Karpas-422 (cell line): ENCODE measurements around the gene ERCC6L2. TPM values are rescaled to one million over a fixed set of nuclear protein-coding genes. Genes with fewer than 3 reads are reported as not detected.
A peak's percentile ranks its signal among the peaks of the same experiment; 100 is the strongest.

Experiments
- DNase-seq: peaks from one replicate; pipeline ENCODE4 v3.0.0-alpha.2; 2015
- H2AFZ ChIP-seq: fragments of 200-600 bp; sonication (generic); 2 replicates; pipeline ENCODE4 v1.6.1; 2014; ENCODE audit warnings: antibody characterized with exemption, low read length, mixed read lengths
- H3K27ac ChIP-seq: fragments of 200-600 bp; sonication (generic); 2 replicates; pipeline ENCODE4 v1.5.1; 2014; ENCODE audit warnings: mild to moderate bottlenecking, low read length, moderate library complexity
- H3K27me3 ChIP-seq: fragments of 200-600 bp; sonication (generic); 2 replicates; pipeline ENCODE4 v1.6.1; 2014; ENCODE audit warnings: low read length, mixed read lengths
- H3K36me3 ChIP-seq: fragments of 200-600 bp; sonication (generic); 2 replicates; pipeline ENCODE4 v1.6.1; 2014; ENCODE audit warnings: low read length, mixed read lengths; ENCODE audit not compliant: insufficient read depth
- H3K4me1 ChIP-seq: fragments of 200-600 bp; sonication (generic); 2 replicates; pipeline ENCODE4 v1.6.1; 2014; ENCODE audit warnings: mild to moderate bottlenecking, low read length, mixed read lengths
- H3K4me2 ChIP-seq: fragments of 200-600 bp; sonication (generic); 2 replicates; pipeline ENCODE4 v1.6.1; 2014; ENCODE audit warnings: low read length, low read depth, mild to moderate bottlenecking; ENCODE audit not compliant: poor library complexity, severe bottlenecking
- H3K4me3 ChIP-seq: fragments of 200-600 bp; sonication (generic); 2 replicates; pipeline ENCODE4 v1.5.1; 2014; ENCODE audit warnings: mild to moderate bottlenecking, antibody characterized with exemption, low read length, mixed read lengths
- H3K79me2 ChIP-seq: fragments of 200-600 bp; sonication (generic); 2 replicates; pipeline ENCODE4 v1.6.1; 2014; ENCODE audit warnings: mild to moderate bottlenecking, low read length, mixed read lengths
- H3K9ac ChIP-seq: fragments of 200-600 bp; sonication (generic); 2 replicates; pipeline ENCODE4 v1.6.0; 2014; ENCODE audit warnings: low read length
- H3K9me2 ChIP-seq: fragments of 200-600 bp; sonication (generic), shearing (Covaris generic); replicated peaks from 2 replicates; pipeline ENCODE4 v1.6.0; 2014; ENCODE audit warnings: mild to moderate bottlenecking, low read length, moderate library complexity; ENCODE audit not compliant: insufficient read depth
- H3K9me3 ChIP-seq: fragments of 300-700, 200-600 bp; sonication (generic); 2 replicates; pipeline ENCODE4 v1.6.1; 2014; ENCODE audit warnings: low read length, mixed read lengths
- H4K20me1 ChIP-seq: fragments of 200-600 bp; sonication (generic); 2 replicates; pipeline ENCODE4 v1.6.1; 2014; ENCODE audit warnings: mild to moderate bottlenecking, antibody characterized with exemption, low read length, low read depth; ENCODE audit not compliant: insufficient read depth
- total RNA-seq: library from RNA; depleted of rRNA; stranded (reverse); fragments of >200 nt; shearing (Covaris generic); gene quantifications from 2 replicates; pipeline ENCODE4 v1.2.3, GENCODE V29; 2014; ENCODE audit warnings: low replicate concordance; rRNA removed

The ERCC6L2 gene, protein sequence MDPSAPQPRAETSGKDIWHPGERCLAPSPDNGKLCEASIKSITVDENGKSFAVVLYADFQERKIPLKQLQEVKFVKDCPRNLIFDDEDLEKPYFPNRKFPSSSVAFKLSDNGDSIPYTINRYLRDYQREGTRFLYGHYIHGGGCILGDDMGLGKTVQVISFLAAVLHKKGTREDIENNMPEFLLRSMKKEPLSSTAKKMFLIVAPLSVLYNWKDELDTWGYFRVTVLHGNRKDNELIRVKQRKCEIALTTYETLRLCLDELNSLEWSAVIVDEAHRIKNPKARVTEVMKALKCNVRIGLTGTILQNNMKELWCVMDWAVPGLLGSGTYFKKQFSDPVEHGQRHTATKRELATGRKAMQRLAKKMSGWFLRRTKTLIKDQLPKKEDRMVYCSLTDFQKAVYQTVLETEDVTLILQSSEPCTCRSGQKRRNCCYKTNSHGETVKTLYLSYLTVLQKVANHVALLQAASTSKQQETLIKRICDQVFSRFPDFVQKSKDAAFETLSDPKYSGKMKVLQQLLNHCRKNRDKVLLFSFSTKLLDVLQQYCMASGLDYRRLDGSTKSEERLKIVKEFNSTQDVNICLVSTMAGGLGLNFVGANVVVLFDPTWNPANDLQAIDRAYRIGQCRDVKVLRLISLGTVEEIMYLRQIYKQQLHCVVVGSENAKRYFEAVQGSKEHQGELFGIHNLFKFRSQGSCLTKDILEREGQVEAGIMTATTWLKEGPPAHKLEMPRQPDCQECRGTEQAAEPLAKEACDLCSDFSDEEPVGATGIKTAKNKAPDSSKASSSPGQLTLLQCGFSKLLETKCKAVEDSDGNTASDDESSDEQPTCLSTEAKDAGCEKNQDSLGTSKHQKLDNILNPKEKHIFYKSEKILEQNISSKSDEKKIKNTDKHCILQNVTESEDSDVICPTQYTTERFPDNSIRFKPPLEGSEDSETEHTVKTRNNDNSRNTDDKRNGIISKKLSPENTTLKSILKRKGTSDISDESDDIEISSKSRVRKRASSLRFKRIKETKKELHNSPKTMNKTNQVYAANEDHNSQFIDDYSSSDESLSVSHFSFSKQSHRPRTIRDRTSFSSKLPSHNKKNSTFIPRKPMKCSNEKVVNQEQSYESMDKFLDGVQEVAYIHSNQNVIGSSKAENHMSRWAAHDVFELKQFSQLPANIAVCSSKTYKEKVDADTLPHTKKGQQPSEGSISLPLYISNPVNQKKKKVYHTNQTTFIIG (N-terminal part only)
- 51.2 and 54.1 TPM in 2 replicates for total RNA-seq

DNA sequence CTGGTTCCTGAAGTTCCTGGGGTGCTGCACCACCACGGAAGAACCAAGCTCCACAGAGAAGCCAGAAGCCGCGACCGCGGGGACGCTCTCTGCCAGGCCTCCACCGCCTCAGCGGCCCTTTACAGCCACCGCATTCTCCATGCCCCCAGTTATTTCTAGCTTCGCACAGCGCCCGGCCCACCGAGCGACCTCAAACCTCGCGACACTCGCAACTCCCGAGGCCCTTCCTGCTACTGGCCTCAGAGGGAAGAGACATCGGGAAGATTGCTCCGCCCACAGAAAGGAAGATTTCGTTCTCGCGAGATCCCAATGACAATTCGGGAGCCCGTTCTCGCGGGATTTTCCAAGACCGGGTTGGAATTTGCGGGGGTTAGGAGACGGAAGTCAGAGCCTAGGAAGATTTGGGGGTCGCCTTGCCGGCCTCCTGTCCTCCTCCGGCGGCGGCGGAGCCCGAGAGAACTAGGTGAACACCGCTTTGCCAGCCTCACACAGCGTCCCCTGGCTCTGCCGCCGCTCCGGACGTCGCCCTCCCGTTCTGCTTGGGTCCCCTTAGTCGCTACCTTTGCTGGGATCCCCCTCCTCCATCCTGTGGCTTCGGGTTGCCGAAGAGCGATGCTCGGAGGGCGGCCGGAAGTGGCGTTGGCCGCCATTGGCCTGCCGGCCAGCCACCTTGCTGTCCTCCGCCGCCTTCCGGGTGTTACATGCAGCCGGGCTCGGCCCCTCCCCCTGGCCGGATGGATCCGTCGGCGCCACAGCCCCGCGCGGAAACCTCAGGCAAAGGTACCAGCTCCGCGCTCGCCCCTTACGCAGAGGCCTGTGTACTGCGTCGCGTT, at the start of gene ERCC6L2:
TSS of gene ERCC6L2 (plus strand) at position 387 of the 833 bp plus-strand sequence. CDS start at position 735, 348 bp downstream.
- peak; percentile 98 for DNase-seq
- no peaks in the 10 kb centered on the region for H4K20me1 ChIP-seq
- H3K4me2 ChIP-seq = no peak within 1 kb of the TSS
- H3K79me2 ChIP-seq = peaks cover 31% of the 10 kb centered on the region
- no peaks in the 10 kb centered on the region for H3K27me3 ChIP-seq
- peaks cover 20% of the 10 kb centered on the region for H3K36me3 ChIP-seq
- H3K9me2 ChIP-seq = no peaks in the 10 kb centered on the region
- no peak within 1 kb of the TSS for H3K9ac ChIP-seq
- H2AFZ ChIP-seq = peak within 1 kb of the TSS; percentile 76; the same call in 1 of the 2 replicates
- no peak within 1 kb of the TSS for H3K27ac ChIP-seq
- no peak within 1 kb of the TSS; the same call in 1 of the 2 replicates for H3K4me3 ChIP-seq
- no peaks in the 10 kb centered on the region for H3K9me3 ChIP-seq
- H3K4me1 ChIP-seq = peaks cover 11% of the 10 kb centered on the region

DNA sequence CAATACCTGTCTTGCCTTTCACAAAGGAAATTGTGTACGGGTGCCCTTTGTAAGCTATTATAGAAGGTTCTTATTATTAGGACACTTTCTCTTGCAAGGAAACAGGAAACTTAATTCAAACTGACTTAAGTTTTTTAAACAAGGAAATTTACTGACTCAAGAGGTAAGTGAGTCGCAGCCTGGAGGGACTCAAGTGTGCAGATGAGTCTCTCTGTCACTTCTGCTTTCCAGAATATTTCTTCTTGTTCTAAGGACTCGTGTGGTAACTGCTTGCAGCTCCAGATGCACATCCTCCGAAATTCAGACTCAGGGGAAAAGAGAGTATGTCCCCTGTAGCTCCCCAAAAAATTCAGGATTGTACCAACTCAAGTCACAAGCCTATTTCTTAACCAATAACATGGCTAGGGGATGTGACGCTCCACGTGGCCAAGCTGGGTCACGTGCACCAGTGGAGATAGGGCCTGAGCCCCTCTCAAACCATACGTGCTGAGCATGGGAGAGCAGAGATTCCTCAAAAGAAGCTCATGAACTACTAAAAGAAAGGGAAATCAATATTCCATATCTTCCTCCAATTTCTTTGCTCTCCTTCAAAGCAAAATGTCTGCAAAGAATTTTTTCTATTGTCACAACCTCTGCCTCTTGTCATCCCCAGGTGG, 49.2 kb upstream of the ERCC6L2 start:
- Histone ChIP-seq H3K4me3 (no peak overlapping the region), H3K9me3 (no peaks in the 10 kb centered on the region), H3K27ac (no peak overlapping the region), H3K27me3 (no peaks in the 10 kb centered on the region), H3K4me2 (no peak overlapping the region), H3K4me1 (no peaks in the 10 kb centered on the region), H3K9ac (no peak overlapping the region), H4K20me1 (no peaks in the 10 kb centered on the region), H3K79me2 (no peaks in the 10 kb centered on the region), H2AFZ (no peak overlapping the region), H3K9me2 (no peaks in the 10 kb centered on the region), H3K36me3 (no peaks in the 10 kb centered on the region)
- no peak for DNase-seq

DNA sequence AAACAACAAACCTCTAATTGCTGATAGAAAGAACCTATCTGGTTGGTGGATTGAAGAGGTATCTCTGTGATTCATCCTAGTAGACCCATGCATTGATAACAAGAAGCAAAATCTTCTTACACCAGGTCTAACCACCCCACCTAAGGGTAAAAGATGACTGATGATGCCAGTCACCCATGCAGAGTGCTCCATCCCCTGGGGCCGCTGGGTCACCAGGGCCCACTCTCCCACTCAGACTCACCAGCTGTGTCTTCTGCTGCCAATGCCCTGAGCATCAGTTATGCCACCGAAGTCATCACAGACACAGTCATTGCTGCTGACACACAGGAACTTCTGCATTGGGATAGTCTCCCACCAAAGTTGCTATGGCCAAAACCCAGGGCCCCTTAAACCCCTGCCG, 44.7 kb upstream of the ERCC6L2 start:
- no peaks in the 10 kb centered on the region for H3K36me3 ChIP-seq
- H3K4me1 ChIP-seq = no peaks in the 10 kb centered on the region
- no peak overlapping the region for H2AFZ ChIP-seq
- H3K27ac ChIP-seq = no peak overlapping the region
- H3K9ac ChIP-seq = no peak overlapping the region
- H3K9me3 ChIP-seq = no peaks in the 10 kb centered on the region
- no peaks in the 10 kb centered on the region for H4K20me1 ChIP-seq
- H3K79me2 ChIP-seq = no peaks in the 10 kb centered on the region
- no peak overlapping the region for H3K4me3 ChIP-seq
- no peaks in the 10 kb centered on the region for H3K27me3 ChIP-seq
- no peak overlapping the region for H3K4me2 ChIP-seq
- H3K9me2 ChIP-seq = no peaks in the 10 kb centered on the region
- DNase-seq = no peak

DNA sequence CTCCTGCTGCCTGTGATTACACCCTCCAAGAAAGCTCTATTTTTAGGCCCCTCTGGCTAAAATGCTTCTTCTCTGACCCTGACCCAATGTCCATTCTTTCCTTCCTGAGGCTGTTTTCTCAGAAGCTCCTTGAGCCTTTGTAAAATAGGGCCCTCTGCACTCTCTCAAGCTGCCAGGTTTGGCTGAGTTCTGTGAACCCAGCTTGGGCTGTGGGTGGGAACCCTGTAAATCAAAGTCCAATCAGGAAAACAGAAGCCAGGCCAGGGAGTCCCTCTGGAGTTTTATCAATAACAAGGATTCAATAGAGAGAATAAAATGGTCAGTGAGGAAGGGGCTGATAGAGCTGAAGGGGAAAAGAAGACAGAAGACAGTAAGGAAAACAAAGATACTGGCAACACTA, 43.7 kb upstream of the ERCC6L2 start:
- no peak overlapping the region for H2AFZ ChIP-seq
- H3K4me1 ChIP-seq = no peaks in the 10 kb centered on the region
- no peaks in the 10 kb centered on the region for H3K79me2 ChIP-seq
- no peaks in the 10 kb centered on the region for H3K9me2 ChIP-seq
- H3K27me3 ChIP-seq = no peaks in the 10 kb centered on the region
- H3K4me3 ChIP-seq = no peak overlapping the region
- H4K20me1 ChIP-seq = no peaks in the 10 kb centered on the region
- H3K27ac ChIP-seq = no peak overlapping the region
- no peaks in the 10 kb centered on the region for H3K36me3 ChIP-seq
- H3K9me3 ChIP-seq = no peaks in the 10 kb centered on the region
- no peak for DNase-seq
- no peak overlapping the region for H3K9ac ChIP-seq
- no peak overlapping the region for H3K4me2 ChIP-seq

DNA sequence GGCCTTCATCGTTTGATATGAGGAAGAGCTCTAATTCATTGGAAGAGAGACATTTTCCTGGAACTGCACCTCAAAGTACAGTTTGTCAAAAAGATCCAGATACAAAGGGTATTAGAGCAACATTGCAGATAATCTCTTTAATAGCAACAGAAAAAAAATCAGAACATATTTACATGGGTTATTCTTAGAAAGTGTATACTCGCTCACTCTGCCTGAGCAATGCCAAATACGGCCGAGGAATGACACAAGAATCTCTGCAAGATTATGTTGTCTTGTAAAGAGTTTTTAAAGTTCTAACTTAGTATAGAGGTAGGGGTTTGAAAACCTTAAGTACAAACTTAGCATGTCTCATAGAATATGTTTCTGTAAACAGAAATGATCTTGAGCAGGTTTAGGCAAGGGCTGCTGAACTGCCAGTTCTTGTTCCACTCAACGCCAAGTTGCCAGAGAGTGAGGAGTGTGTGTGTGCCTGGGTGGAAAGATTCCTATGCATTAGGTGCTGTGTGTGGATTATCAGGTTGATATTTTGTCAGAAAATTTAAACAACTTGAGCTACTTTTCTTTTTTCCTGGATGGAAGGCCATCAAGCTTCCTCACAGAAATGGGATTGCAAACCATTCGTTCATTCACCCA, 41.8 kb upstream of the ERCC6L2 start:
- Histone ChIP-seq H3K27me3 (no peaks in the 10 kb centered on the region), H2AFZ (no peak overlapping the region), H3K9ac (no peak overlapping the region), H3K9me3 (no peaks in the 10 kb centered on the region), H3K36me3 (no peaks in the 10 kb centered on the region), H3K4me3 (no peak overlapping the region), H4K20me1 (no peaks in the 10 kb centered on the region), H3K4me1 (no peaks in the 10 kb centered on the region), H3K4me2 (no peak overlapping the region), H3K79me2 (no peaks in the 10 kb centered on the region), H3K9me2 (no peaks in the 10 kb centered on the region), H3K27ac (no peak overlapping the region)
- DNase-seq = peak; percentile 11

DNA sequence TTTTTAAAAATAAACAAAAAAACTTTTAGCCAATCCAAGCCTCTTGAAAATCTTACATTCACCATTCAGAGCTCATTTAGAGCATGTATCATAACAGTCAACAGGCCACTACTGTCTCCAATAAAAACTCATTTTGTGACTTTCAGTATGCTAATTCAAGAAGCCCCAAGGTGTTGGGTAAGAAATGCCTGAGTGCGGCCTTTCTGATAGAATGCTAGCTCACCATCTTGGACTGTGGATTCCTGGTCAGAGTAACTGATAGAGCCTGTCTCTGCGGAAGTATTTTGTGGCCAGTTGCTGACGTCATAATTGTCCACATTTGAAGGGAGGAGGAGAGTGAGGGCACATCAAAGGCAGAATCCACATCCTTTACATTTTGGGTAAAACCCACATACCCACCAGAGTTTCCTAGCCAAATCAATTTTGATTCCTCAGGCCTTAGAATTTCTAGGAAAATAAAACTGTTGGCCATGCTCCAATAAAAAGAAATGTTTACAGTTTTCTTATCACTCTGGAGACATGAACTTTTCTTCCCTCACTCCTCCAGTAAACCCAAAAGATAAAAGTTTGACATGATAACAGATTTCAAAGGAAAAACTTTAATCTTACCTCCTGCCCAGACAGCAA, 41.1 kb upstream of the ERCC6L2 start:
- H3K9ac ChIP-seq = no peak overlapping the region
- no peak overlapping the region for H3K4me2 ChIP-seq
- no peaks in the 10 kb centered on the region for H3K9me2 ChIP-seq
- no peak overlapping the region for H3K27ac ChIP-seq
- H3K9me3 ChIP-seq = no peaks in the 10 kb centered on the region
- no peaks in the 10 kb centered on the region for H3K36me3 ChIP-seq
- no peaks in the 10 kb centered on the region for H4K20me1 ChIP-seq
- no peaks in the 10 kb centered on the region for H3K4me1 ChIP-seq
- no peaks in the 10 kb centered on the region for H3K27me3 ChIP-seq
- H3K79me2 ChIP-seq = no peaks in the 10 kb centered on the region
- H2AFZ ChIP-seq = no peak overlapping the region
- DNase-seq = no peak
- H3K4me3 ChIP-seq = no peak overlapping the region
